WERI-Rb-1 (cell line): ENCODE measurements around the gene EXOSC7.

Source experiments
- DNase-seq: peaks from one replicate; pipeline ENCODE4 v3.0.0-alpha.2; 2020
- H3K27ac ChIP-seq: fragments of 250-450 bp; sonication (Bioruptor Pico); 2 replicates; pipeline ENCODE4 v1.5.1; 2020; ENCODE audit warnings: mild to moderate bottlenecking, moderate library complexity
- H3K27me3 ChIP-seq: fragments of 250-450 bp; sonication (Bioruptor Pico); 2 replicates; pipeline ENCODE4 v1.5.1; 2021; ENCODE audit warnings: mild to moderate bottlenecking, low read depth, moderate library complexity; ENCODE audit not compliant: insufficient read depth, severe bottlenecking
- H3K36me3 ChIP-seq: fragments of 250-450 bp; sonication (Bioruptor Pico); 2 replicates; pipeline ENCODE4 v1.5.1; 2020; ENCODE audit warnings: mild to moderate bottlenecking, moderate library complexity
- H3K4me3 ChIP-seq: 2 replicates; pipeline ENCODE4 v1.5.1; 2011; ENCODE audit warnings: low read depth, mild to moderate bottlenecking, control low read depth, low read length
- H3K9me3 ChIP-seq: fragments of 250-450 bp; sonication (Bioruptor Pico); 2 replicates; pipeline ENCODE4 v1.5.1; 2021; ENCODE audit warnings: mild to moderate bottlenecking, moderate library complexity; ENCODE audit not compliant: severe bottlenecking
- TF ChIP-seq, protein P1 (sequence below): IDR thresholded peaks from 2 replicates; pipeline ENCODE4 v1.5.1; 2011; ENCODE audit warnings: low read depth, mild to moderate bottlenecking, control low read depth, inconsistent platforms, low read length

The EXOSC7 gene

DNA sequence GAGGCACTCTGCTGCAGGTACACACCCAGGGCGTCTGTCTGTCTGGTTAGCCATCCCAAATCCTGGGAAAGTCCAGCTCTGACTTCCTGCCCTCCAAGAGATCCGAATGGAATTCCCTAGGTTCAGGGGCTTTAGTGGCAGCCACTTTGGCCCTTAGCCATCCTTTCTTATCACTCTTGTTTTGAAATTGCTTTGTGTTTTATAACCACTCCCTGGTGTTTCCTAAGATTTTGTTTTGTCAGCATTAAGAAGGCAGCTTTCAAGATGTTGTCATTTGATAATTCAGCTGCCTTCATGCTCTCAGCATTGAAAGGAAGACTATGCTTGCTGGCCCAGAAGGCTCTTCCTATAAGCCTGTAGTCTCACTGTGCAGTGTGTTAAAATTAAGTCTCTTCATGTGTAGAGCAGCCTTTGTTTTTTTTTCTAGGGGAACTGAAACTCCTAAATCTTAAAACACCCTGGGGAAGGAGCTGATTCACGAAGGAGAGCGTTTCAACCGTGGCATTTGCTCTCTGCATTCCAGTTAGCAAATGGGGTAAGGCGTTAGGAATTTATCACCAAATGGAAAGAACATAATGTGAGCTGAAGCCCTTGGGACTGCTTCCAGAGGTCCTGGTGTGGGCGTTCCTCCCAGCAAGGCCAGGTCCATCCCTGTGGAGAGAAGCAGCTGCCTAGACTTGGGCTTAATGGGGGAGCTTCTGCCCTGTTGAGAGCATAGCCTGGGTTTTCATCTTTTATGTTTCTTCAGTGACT lies 35.9 kb downstream of the EXOSC7 start:
- Histone ChIP-seq H3K27me3 (no peaks in the 10 kb centered on the region), H3K27ac (no peak overlapping the region), H3K9me3 (no peaks in the 10 kb centered on the region), H3K4me3 (no peak overlapping the region), H3K36me3 (peaks cover 46% of the 10 kb centered on the region)
- no peak for DNase-seq
- TF ChIP-seq, protein P1, sequence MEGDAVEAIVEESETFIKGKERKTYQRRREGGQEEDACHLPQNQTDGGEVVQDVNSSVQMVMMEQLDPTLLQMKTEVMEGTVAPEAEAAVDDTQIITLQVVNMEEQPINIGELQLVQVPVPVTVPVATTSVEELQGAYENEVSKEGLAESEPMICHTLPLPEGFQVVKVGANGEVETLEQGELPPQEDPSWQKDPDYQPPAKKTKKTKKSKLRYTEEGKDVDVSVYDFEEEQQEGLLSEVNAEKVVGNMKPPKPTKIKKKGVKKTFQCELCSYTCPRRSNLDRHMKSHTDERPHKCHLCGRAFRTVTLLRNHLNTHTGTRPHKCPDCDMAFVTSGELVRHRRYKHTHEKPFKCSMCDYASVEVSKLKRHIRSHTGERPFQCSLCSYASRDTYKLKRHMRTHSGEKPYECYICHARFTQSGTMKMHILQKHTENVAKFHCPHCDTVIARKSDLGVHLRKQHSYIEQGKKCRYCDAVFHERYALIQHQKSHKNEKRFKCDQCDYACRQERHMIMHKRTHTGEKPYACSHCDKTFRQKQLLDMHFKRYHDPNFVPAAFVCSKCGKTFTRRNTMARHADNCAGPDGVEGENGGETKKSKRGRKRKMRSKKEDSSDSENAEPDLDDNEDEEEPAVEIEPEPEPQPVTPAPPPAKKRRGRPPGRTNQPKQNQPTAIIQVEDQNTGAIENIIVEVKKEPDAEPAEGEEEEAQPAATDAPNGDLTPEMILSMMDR: no peak

DNA sequence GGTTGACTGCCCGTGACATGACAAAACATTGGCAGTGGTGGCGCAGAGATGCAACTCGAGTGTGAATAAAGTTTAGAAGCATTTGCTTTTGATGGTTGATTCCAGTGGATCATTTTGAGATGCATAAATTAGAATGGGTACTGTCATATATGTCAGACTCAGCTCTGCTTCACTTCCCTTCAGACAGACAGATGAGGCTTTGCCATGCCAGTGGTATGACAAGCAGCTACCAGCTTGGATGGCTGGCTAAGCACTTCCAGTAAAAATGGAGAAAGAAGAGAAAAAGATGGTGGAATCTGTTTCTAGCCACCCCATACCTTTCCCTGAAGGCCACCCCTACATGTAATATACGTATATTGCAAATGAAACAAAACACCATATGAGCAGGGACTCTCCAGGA lies 36.5 kb downstream of the EXOSC7 start:
- H3K9me3 ChIP-seq: no peaks in the 10 kb centered on the region
- no peak overlapping the region for H3K27ac ChIP-seq
- TF ChIP-seq, protein P1: no peak
- DNase-seq: no peak
- peaks cover 40% of the 10 kb centered on the region for H3K36me3 ChIP-seq
- H3K4me3 ChIP-seq: no peak overlapping the region
- H3K27me3 ChIP-seq: no peaks in the 10 kb centered on the region

DNA sequence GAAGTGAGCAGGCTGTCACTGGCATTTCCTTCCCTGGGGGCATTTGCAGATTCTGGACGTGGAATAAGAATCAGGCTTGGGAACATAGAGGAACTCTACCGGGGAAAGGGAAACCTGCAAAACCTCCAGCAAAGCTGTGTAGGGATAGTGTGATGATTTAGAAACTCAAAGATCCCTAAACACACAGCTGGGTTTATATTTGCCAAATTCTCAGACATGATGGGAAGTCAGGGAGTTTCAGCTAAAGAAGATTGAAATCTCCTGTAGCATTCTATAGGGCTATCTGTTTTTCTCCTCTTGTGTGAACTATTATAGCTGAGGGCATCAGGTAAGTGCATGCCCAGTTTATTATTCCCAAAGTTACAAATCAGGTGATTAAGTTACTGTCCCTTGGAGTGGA lies 40.9 kb downstream of the EXOSC7 start:
- H3K4me3 ChIP-seq: no peak overlapping the region
- TF ChIP-seq, protein P1: no peak
- no peaks in the 10 kb centered on the region for H3K27me3 ChIP-seq
- H3K27ac ChIP-seq: no peak overlapping the region
- no peaks in the 10 kb centered on the region for H3K9me3 ChIP-seq
- no peak for DNase-seq
- peaks cover 17% of the 10 kb centered on the region for H3K36me3 ChIP-seq

DNA sequence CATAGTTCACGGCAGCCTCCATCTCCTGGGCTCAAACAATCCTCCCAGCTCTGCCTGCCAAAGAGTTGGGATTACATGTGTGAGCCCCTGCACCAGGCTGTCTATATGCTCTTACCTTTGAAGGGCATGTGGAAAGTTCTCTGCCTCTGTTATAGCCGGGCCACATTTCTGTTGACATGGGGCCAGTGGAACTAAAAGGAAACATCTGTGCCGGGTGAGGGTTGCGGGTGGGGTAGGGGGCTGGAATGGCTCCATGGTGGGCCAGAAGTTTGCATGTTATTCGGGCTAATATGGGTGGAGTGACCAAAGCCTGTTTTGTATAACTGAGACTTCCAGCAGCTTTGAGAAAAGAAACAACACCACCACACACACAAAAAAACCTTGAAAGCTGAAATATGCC lies 41.8 kb downstream of the EXOSC7 start:
- TF ChIP-seq, protein P1: no peak
- H3K27me3 ChIP-seq: no peaks in the 10 kb centered on the region
- DNase-seq: no peak

DNA sequence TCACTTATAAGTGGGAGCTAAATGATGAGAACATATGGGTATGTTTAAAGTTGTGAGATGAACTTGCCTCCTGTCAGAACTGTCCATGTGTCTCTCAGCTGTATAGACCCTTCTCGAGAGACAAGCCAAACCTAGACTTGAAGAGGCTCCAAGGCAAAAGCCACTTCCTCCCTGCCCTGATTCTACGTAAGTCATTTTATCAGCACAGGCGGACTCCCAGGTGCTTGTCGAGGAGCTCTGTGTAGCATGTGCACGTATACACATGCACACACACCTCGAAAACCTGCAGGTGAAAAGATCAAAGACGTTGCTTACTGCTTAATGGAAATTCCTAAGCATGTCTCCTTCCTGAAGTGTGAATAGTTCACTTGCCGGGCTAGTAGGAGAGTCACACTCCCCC lies 44.5 kb downstream of the EXOSC7 start:
- H3K36me3 ChIP-seq: no peaks in the 10 kb centered on the region; the same call in 1 of the 2 replicates
- DNase-seq: no peak
- no peaks in the 10 kb centered on the region for H3K27me3 ChIP-seq
- no peaks in the 10 kb centered on the region for H3K9me3 ChIP-seq
- no peak overlapping the region for H3K4me3 ChIP-seq
- H3K27ac ChIP-seq: no peak overlapping the region
- TF ChIP-seq, protein P1: no peak

More for the DNA sequence above, 41.8 kb downstream of the EXOSC7 start:
- Histone ChIP-seq H3K4me3 (no peak overlapping the region), H3K27ac (no peak overlapping the region), H3K9me3 (no peaks in the 10 kb centered on the region), H3K36me3 (peaks cover 10% of the 10 kb centered on the region)
